NCI-H1930 (cell line): ENCODE measurements around the gene ZNF831.

Experiments used
- DNase-seq, 2 experiments: peaks; one replicate each; lab custom pipeline; 2025; lab: John Stamatoyannopoulos, UW

The ZNF831 gene

GRCh38 chr20:59247731-59248684 is 84.4 kb downstream of the ZNF831 start:
- DNase-seq = no peak

DNA sequence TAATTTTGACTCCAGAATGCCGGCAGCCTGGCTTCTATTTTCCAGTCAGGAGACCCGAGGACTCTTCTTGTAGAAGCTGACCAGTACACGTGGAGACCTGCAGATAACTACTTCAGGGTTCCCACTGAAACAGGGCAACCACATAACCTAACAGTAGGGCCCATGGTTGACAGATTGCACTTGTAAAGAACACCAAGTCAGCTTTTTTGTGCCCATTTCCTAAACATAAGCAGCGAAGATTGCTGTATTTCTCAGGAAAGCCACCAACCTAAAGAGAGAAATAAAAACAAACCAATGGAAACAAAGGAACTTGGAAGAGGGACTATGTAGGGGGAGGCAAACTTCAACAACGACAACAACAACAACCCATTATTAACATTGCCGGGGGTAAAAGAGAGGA is 86.7 kb downstream of the ZNF831 start:
- DNase-seq = no peak

DNA sequence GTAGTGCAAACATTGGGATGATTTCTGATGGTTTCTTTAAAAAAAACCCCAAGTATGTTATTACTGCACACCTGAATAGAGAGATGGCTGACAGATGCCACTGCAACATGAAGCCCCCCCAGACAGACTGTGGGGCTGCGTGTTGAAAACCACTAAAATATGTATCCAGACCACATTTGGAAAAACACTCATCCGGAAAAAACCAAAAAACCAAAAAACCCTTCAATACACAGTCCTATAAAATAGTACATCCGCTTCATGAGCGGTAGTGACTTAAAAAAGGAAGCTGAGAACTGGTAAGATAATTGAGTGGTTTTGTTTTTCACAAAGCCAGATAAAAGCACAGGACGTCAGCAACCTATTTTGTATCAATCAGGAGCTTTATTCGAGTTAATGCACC is 89.7 kb downstream of the ZNF831 start:
- DNase-seq = no peak

- no peak for DNase-seq
These were observed 90.2 kb downstream of the ZNF831 start for GRCh38 chr20:59253779-59254319.

GRCh38 chr20:59255256-59255655 is 91.6 kb downstream of the ZNF831 start:
- no peak for DNase-seq

DNA sequence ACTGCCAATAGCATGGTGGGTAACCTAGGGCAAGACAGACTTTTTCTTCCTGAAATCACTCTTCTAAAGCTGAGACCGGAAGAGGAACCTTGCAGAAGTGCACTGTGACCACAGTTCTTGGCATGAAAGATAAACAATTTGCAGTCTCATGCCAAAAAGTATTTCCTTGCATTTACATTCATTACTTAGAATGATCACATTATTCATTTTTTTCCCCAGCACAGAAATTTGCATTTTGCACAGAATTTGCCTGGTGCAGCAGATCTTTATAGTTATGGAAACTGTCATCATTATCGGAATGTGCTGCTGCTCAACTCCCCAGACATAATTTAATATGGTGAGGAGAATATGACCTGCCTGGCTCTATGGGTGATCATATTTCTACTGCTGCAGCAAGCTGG is 94.6 kb downstream of the ZNF831 start:
- no peak for DNase-seq

DNA sequence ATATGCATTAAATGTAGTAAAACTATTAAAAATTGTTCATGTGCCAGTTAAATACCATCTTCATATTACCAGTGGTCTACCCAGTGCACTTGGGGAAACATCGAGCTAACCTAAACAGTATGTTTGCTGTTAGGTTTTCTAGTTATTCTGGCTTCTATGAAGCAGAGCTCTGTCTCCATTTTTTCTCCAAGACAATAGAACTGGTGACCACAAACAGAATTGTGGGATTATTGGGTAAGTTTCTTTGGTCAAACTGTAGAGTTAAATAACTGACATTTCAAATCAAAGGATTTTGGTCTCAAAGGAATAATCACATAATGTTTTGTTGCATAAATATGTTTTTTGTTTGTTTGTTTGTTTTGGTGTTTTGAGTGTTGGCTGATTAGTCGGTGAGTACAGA is 96.3 kb downstream of the ZNF831 start:
- no peak for DNase-seq

DNA sequence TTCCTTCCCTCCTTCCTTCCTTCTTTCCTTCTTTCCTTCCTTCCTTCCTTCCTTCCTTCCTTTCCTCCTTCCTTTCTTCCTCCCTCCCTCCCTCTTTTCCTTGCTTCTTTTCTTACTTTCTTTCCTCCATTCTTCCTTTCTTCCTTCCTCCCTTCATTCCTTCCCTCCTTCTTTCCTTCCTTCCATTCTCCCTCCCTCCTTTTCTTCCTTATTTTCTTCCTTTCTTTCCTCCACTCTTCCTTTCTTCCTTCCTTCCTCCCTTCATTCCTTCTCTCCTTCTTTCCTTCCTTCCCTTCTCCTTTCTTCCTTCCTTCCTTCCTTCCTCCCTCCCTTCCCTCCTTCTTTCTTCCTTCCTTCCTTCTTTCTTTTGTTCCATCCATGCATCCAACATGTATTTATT is 101.7 kb downstream of the ZNF831 start:
- no peak for DNase-seq

- peak; percentile 9 to 26 for DNase-seq
These were observed 105.2 kb downstream of the ZNF831 start for GRCh38 chr20:59268870-59269269.

GRCh38 chr20:59269411-59270025 is 105.9 kb downstream of the ZNF831 start:
- DNase-seq = no peak

DNA sequence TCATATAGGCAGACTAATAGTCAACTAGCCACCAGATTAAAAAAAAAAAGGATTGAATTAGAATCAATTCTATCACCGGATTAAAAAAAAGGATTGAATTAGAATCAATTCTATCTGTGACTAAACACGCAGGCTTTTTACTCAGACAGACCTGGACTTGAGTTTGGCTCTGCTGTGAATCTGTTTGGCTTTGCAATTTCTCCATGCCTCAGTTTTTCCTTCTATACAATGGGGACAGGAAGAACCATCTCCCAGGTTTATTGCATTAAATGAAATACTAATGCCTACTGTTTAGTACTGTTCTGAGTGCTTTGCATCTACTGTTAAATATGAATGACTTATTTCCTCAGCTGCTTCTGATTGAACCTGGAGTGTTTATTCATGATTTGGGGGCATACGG is 106.8 kb downstream of the ZNF831 start:
- DNase-seq = no peak

DNA sequence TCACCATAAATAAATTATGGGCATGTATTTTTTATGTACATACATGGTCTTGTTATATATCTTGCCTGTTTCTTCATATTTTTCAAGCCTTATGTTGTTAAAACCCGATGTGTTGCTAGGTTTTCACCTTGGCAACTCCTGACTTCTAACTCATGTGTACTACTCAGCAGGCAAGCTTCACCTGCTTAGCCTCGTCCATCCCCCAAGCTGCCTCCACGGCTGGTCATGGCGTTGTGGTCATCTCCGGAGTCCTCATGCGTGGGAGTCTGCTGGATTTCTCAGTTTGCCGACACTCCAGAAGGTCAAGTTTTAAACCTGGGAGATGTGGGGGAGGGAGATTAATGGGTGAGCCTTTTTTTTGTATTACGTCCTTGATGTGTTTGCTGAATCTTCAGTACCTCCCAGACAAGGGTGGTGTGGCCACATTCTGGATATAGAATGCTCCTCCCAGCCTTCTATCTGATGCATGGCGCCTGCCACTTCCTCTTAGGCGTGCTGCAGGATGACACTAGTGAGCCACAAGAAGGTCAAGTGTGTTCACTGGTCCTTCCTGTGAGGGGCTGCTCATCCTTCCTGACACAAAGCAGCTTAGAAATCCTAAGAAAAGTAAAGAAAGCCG is 110.2 kb downstream of the ZNF831 start:
- DNase-seq = no peak

GRCh38 chr20:59276938-59277337 is 113.3 kb downstream of the ZNF831 start:
- DNase-seq = no peak

GRCh38 chr20:59284470-59284869 is 120.8 kb downstream of the ZNF831 start:
- DNase-seq = no peak

DNA sequence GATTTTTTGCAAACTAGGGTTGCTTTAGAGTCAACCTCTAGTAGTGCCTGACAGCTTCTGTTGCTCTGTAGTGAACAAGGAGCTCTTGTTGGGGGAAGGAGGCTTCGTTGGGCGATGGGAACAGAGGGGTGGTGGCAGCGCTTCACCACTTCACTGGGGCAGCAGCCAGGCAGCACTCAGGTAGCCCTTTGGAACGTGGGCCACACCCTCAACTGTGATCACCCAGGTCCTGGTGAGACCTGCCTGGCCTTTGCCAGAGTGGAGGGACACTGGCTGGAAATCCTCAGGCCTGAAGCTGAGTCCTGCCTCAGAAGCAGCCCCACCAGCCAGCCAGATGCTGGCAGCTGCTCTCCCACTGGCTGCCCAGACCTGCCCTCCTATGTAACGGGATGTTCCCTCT is 126.4 kb downstream of the ZNF831 start:
- DNase-seq = no peak

DNA sequence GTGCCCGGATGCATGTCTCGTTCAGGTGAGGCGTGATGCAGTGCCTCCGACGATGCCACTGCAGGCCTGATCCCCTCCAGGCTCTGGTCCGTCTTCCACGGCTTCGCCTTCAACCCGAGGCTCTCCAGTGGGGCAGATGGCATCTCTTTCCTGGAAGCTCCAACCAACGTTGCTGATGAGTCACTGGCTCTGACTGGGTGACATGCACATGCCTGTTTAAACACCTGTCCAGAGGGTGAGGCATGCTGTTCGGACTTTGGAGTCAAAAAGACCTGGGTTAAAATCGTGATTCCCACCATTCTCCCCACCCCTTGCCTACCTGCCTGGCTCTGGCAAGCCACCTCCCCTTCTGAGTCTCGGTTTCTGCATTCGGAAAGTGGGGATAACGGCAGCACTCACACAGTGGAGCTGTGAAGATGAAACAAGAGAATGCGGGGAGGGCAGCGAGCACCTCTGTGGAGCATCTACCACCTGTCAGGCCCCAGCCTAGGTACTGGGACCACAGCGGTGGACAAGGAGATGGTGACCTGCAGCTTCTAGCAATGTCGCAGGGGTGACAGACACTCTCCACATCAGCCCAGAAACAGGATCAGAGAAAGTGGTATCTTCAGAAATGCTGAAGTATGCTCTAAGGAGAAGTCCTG is 128.2 kb downstream of the ZNF831 start:
- DNase-seq = no peak

DNA sequence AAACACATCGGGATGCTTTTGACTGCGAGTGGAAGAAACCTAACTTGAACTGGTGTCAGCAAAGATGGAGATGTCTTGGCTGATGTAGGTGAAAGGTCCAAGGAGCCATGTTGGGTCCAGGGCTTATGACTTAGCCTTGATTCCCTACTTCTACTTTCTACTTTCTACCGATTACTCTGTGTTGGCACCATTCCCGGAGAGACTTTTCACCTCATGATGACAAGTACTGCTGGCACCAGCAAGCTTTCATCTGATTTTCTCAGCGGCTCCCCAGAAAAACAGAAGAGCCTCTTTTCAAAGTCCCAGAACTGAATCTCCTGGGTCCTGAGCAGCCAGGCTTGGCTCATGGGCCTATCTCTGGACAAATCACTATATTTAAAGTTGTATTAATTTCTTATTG is 131.9 kb downstream of the ZNF831 start:
- no peak for DNase-seq

DNA sequence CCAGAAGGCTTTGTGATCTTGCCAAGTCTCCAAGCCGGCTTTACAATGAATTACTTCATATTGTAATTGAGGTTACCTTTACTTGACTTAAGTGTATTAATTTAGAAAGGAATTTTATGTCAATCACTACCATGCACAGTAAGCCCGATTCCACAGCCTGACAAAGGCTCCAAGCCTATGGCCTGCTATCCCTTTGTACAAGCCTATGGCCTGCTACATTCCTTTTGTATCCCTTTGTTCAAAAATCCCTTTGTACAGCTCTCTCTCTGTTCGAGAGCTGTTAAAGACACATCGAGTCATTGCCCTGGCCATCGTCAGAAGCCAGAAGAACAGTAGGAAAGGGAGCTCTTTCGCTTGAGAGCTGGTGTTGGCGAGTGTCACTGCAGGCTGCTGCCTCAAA is 134.1 kb downstream of the ZNF831 start:
- DNase-seq = no peak

- DNase-seq = no peak
These were observed 136.3 kb downstream of the ZNF831 start for GRCh38 chr20:59299945-59300332.

- DNase-seq = no peak
These were observed 136.9 kb downstream of the ZNF831 start, which contains the start of gene EDN3 for GRCh38 chr20:59300333-59301081. Gene EDN3, plus strand, starts transcription at chr20:59300611. Its CDS starts 202 bp downstream, at chr20:59300813.

GRCh38 chr20:59301343-59302007 is 137.9 kb downstream of the ZNF831 start:
- DNase-seq = no peak
